Measurements from ENCODE around the gene ZNF552. TPM values are rescaled to one million over a fixed set of nuclear protein-coding genes. Genes with fewer than 3 reads are reported as not detected.
"Not testable (repeated sequence)": the region's sequence is repeated elsewhere in the genome, so short reads cannot be mapped to it uniquely, and the experiment has no call there.

Gene ZNF552
- total RNA-seq, 1 experiment from 2014 or later, result 12.0 TPM

- Histone ChIP-seq H3K36me3 (ENCODE audit: low read depth, low read length) (peaks cover 43% of the 10 kb centered on the region), H3K27me3 (ENCODE audit: low read length) (no peaks in the 10 kb centered on the region), H3K4me3 (ENCODE audit: low read length) (peak overlapping the region; percentile 88), H3K9ac (ENCODE audit: low read length) (peak overlapping the region; percentile 90), H4K20me1 (ENCODE audit: low read length) (0 out of 2 replicates have a peak, but pooled peaks cover 7% of the 10 kb centered on the region), H3K4me2 (ENCODE audit: low read length) (peak overlapping the region; percentile 96), H3K79me2 (ENCODE audit: low read length) (peaks cover 51% of the 10 kb centered on the region), H3K9me3 (ENCODE audit: low read length) (no peaks in the 10 kb centered on the region), H3K9me2 (replicated peaks; ENCODE audit: low read length) (no peaks in the 10 kb centered on the region), H3F3A (ENCODE audit: low read length, unreplicated experiment) (no peaks in the 10 kb centered on the region), H2AFZ (ENCODE audit: low read length) (peak overlapping the region; percentile 54), H3K4me1 (ENCODE audit: insufficient read depth, low read length) (0 out of 2 replicates have a peak, but pooled peaks cover 6% of the 10 kb centered on the region), H3K27ac (ENCODE audit: low read length) (peak overlapping the region; percentile 63)
- CTCF ChIA-PET, result no interaction called here
- ATAC-seq, result peak; percentile 41
- POLR2A ChIA-PET (ENCODE audit: unreplicated experiment), result interaction anchor here (0.6 kb wide), 1 partner anchor 105 kb away, joined by 7 read pairs; no protein-coding TSS in a partner anchor
- no TSS peak for BruUV-seq (replicated peaks)
- intact Hi-C loops (cut with micrococcal nuclease), result no loop called here
- TF ChIP-seq EZH2 (IDR thresholded peaks at IDR 0.05; ENCODE audit: low read length, unreplicated experiment), result no peak
- TF ChIP-seq, protein P1, sequence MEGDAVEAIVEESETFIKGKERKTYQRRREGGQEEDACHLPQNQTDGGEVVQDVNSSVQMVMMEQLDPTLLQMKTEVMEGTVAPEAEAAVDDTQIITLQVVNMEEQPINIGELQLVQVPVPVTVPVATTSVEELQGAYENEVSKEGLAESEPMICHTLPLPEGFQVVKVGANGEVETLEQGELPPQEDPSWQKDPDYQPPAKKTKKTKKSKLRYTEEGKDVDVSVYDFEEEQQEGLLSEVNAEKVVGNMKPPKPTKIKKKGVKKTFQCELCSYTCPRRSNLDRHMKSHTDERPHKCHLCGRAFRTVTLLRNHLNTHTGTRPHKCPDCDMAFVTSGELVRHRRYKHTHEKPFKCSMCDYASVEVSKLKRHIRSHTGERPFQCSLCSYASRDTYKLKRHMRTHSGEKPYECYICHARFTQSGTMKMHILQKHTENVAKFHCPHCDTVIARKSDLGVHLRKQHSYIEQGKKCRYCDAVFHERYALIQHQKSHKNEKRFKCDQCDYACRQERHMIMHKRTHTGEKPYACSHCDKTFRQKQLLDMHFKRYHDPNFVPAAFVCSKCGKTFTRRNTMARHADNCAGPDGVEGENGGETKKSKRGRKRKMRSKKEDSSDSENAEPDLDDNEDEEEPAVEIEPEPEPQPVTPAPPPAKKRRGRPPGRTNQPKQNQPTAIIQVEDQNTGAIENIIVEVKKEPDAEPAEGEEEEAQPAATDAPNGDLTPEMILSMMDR (conservative IDR thresholded peaks at IDR 0.05; ENCODE audit: low read depth, low read length), result no peak
- TF ChIP-seq EZH2phosphoT487 (IDR thresholded peaks at IDR 0.05; ENCODE audit: borderline replicate concordance, low read length), result no peak
- DNase-seq, result peak; percentile 73
These were observed 35.9 kb upstream of the ZNF552 start for GRCh38 chr19:57850553-57851017.

DNA sequence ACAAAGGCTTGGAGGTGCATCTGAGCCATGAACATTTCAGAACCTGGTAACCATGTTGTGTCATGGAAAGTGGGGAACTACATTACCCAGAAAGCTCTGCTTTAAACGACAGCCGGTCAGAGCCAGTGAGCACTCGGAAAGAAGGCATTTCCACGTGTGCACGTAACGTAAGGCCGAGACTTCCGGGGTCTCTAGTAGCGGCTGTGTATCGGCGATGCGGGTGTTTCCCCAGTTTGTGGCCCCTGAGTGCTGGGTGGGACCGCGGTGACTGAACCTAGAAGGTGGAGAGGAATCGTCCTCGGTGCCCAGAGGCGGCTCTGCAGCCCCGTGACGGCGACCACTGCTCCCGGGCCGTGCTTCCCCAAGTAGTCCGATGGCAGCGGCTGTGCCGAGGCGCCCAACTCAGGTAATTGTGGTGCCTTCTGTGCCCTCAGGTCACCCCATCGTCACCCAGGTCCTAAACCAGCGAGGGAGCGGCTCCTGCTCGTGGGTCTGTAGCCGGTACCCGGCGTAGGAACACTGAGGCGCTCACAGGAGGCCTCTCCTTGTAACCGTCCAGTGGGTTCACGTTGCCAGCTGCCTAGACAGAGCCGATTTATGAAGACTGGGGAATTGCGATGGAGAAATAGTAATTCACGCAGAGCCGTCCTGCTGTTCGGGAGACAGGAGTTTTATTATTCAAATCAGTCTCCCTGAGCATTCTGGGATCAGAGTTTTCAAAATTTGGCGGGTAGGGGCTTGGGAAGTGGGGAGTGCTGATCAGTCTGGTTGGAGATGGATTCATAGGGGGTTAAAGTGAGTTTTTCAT is 35.2 kb upstream of the ZNF552 start, which contains the start of gene ZNF587:
Gene ZNF587, plus strand, starts transcription at position 194 of the 808 bp plus-strand sequence. Its CDS starts 180 bp downstream, at position 374.
- TSS peak; percentile 91 for BruUV-seq (replicated peaks)
- Histone ChIP-seq H3K27ac (ENCODE audit: low read length) (peak within 1 kb of the TSS; percentile 63), H3K36me3 (ENCODE audit: low read depth, low read length) (peaks cover 43% of the 10 kb centered on the region), H3K4me3 (ENCODE audit: low read length) (peak within 1 kb of the TSS; percentile 88), H3K9ac (ENCODE audit: low read length) (peak within 1 kb of the TSS; percentile 90), H3K79me2 (ENCODE audit: low read length) (peaks cover 57% of the 10 kb centered on the region), H2AFZ (ENCODE audit: low read length) (peak within 1 kb of the TSS; percentile 54), H3K4me2 (ENCODE audit: low read length) (peak within 1 kb of the TSS; percentile 96)
- H4K20me1 ChIP-seq (ENCODE audit: low read length); H3K9me2 ChIP-seq (replicated peaks; ENCODE audit: low read length); H3K9me3 ChIP-seq (ENCODE audit: low read length); H3K27me3 ChIP-seq (ENCODE audit: low read length); intact Hi-C loops (cut with micrococcal nuclease); CTCF ChIA-PET; H3F3A ChIP-seq (ENCODE audit: low read length, unreplicated experiment); H3K4me1 ChIP-seq (ENCODE audit: insufficient read depth, low read length): not testable (repeated sequence)
- ATAC-seq, result peak; percentile 97
- peak; percentile 85 for DNase-seq
- POLR2A ChIA-PET (ENCODE audit: unreplicated experiment), result interaction anchor here (0.6 kb wide), 2 partner anchors 105 to 187 kb away, joined by 3 to 7 read pairs; no protein-coding TSS in a partner anchor

- H2AFZ ChIP-seq (ENCODE audit: low read length); H3K9me2 ChIP-seq (replicated peaks; ENCODE audit: low read length); BruUV-seq (replicated peaks); H3K9ac ChIP-seq (ENCODE audit: low read length); intact Hi-C loops (cut with micrococcal nuclease); CTCF ChIA-PET; H4K20me1 ChIP-seq (ENCODE audit: low read length); H3F3A ChIP-seq (ENCODE audit: low read length, unreplicated experiment); H3K27ac ChIP-seq (ENCODE audit: low read length); DNase-seq; H3K4me2 ChIP-seq (ENCODE audit: low read length); H3K9me3 ChIP-seq (ENCODE audit: low read length); H3K27me3 ChIP-seq (ENCODE audit: low read length); H3K4me1 ChIP-seq (ENCODE audit: insufficient read depth, low read length): not testable (repeated sequence)
- Histone ChIP-seq H3K79me2 (ENCODE audit: low read length) (peaks cover 64% of the 10 kb centered on the region), H3K36me3 (ENCODE audit: low read depth, low read length) (peaks cover 45% of the 10 kb centered on the region), H3K4me3 (ENCODE audit: low read length) (peak overlapping the region; percentile 88; the same call in 1 of the 2 replicates)
- POLR2A ChIA-PET (ENCODE audit: unreplicated experiment), result interaction anchor here (0.6 kb wide), 1 partner anchor 186 kb away, joined by 3 read pairs; no protein-coding TSS in a partner anchor
- peak; percentile 22 for ATAC-seq
These were observed 34.5 kb upstream of the ZNF552 start for GRCh38 chr19:57849162-57849665.

DNA sequence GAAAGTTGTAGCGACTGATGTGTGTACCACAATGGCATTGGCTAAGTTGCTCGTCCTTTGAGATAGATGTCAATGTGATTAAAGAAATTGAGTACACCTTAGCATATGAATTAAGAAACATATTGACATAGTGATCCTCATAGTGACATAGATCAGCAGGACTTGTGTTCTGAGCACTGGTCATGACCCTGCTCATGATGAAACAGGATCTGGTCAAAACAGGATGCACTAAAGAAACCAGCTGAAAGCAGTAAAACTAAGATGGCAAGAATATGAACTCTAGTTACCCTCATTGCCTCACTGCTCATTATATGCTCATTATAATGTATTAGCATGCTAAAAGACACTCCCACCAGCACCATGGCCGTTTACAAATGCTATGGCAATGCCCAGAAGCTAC is 32.5 kb upstream of the ZNF552 start:
- Histone ChIP-seq H3K79me2 (ENCODE audit: low read length) (peaks cover 69% of the 10 kb centered on the region), H3K36me3 (ENCODE audit: low read depth, low read length) (peaks cover 44% of the 10 kb centered on the region)
- POLR2A ChIA-PET (ENCODE audit: unreplicated experiment); H3K4me2 ChIP-seq (ENCODE audit: low read length); BruUV-seq (replicated peaks); H3F3A ChIP-seq (ENCODE audit: low read length, unreplicated experiment); ATAC-seq; H2AFZ ChIP-seq (ENCODE audit: low read length); H3K4me1 ChIP-seq (ENCODE audit: insufficient read depth, low read length); CTCF ChIA-PET; H3K9ac ChIP-seq (ENCODE audit: low read length); intact Hi-C loops (cut with micrococcal nuclease); H3K4me3 ChIP-seq (ENCODE audit: low read length); H3K9me2 ChIP-seq (replicated peaks; ENCODE audit: low read length); H3K27ac ChIP-seq (ENCODE audit: low read length); H3K9me3 ChIP-seq (ENCODE audit: low read length); H3K27me3 ChIP-seq (ENCODE audit: low read length); DNase-seq; H4K20me1 ChIP-seq (ENCODE audit: low read length): not testable (repeated sequence)

Measured in PC-3 (cell line).